H1 (cell line): ENCODE data around the gene FTSJ3. TPM values are rescaled to one million over a fixed set of nuclear protein-coding genes. Genes with fewer than 3 reads are reported as not detected.

Source experiments
- CTCF ChIA-PET: fragments of 300-600 bp; sonication (Branson Sonifier 250); formaldehyde crosslinking; loops from one replicate; lab custom pipeline; 2021; ENCODE audit not compliant: partially characterized antibody; lab: Charles Lee
- POLR2A ChIA-PET: fragments of 300-600 bp; sonication (Branson Sonifier 250); formaldehyde crosslinking; loops from one replicate; lab custom pipeline; 2021; ENCODE audit warnings: inconsistent platforms; ENCODE audit not compliant: partially characterized antibody; lab: Charles Lee
- DNase-seq, 2 experiments: peaks; one replicate each; pipeline versions ENCODE4 v3.0.0 to v3.0.0-alpha.2; 2010 to 2022; ENCODE audit warnings: low spot score in 2 of 2, low read depth in 1 of 2, mixed read lengths in 1 of 2
- FAIRE-seq: peaks from 2 replicates; lab custom pipeline; 2011; peaks lifted over from hg19 to GRCh38; lab: Jason Lieb, UNC
- H2AFZ ChIP-seq: 2 replicates; pipeline ENCODE4 v1.8.1; 2012; ENCODE audit warnings: low read length, inconsistent platforms
- H2AK5ac ChIP-seq: 2 replicates; pipeline ENCODE4 v1.6.1; 2013; ENCODE audit warnings: low read depth, low read length
- H2BK120ac ChIP-seq: replicated peaks from 2 replicates; pipeline ENCODE3; 2013; ENCODE audit warnings: low read depth, low read length, inconsistent platforms
- H2BK12ac ChIP-seq: 2 replicates; pipeline ENCODE4 v1.6.1; 2013; ENCODE audit warnings: low read depth, low read length
- H2BK15ac ChIP-seq: 2 replicates; pipeline ENCODE4 v1.6.1; 2013; ENCODE audit warnings: low read length
- H2BK20ac ChIP-seq: 2 replicates; pipeline ENCODE4 v1.6.1; 2013; ENCODE audit warnings: low read length
- H2BK5ac ChIP-seq: 2 replicates; pipeline ENCODE4 v1.6.1; 2013; ENCODE audit warnings: low read depth, low read length
- H3K14ac ChIP-seq: 2 replicates; pipeline ENCODE4 v1.6.1; 2013; ENCODE audit warnings: inconsistent platforms; ENCODE audit not compliant: insufficient read length
- H3K18ac ChIP-seq: 2 replicates; pipeline ENCODE4 v1.6.1; 2013; ENCODE audit warnings: low read length; ENCODE audit errors: extremely low read depth
- H3K23ac ChIP-seq: 2 replicates; pipeline ENCODE4 v1.6.1; 2013; ENCODE audit warnings: inconsistent platforms; ENCODE audit not compliant: insufficient read length
- H3K23me2 ChIP-seq: 2 replicates; pipeline ENCODE4 v1.6.1; 2013; ENCODE audit warnings: low read depth, low read length
- H3K27ac ChIP-seq: 2 replicates; pipeline ENCODE4 v1.6.1; 2011; ENCODE audit warnings: low read depth, low read length, inconsistent platforms
- H3K27me3 ChIP-seq, 4 experiments: replicated peaks in 1 of 4; 1 replicate in 1 of 4; 2 replicates in 3 of 4; pipeline versions ENCODE4 v1.6.1 to v1.8.1; 2011 to 2013; ENCODE audit warnings: low read length in 3 of 4, mild to moderate bottlenecking in 3 of 4, inconsistent platforms in 2 of 4, mixed read lengths in 2 of 4, moderate library complexity in 1 of 4; ENCODE audit not compliant: control insufficient read depth in 3 of 4, insufficient read depth in 3 of 4; ENCODE audit errors: extremely low read depth in 1 of 4
- H3K36me3 ChIP-seq, 4 experiments: 2 replicates each; pipeline versions ENCODE4 v1.6.1 to v1.8.1; 2011 to 2013; ENCODE audit warnings: mild to moderate bottlenecking in 4 of 4, low read length in 3 of 4, moderate library complexity in 2 of 4, control low read depth in 1 of 4, inconsistent platforms in 1 of 4; ENCODE audit not compliant: insufficient read depth in 4 of 4, control insufficient read depth in 2 of 4
- H3K4ac ChIP-seq: replicated peaks from 2 replicates; pipeline ENCODE3; 2013; ENCODE audit warnings: low read length, low read depth, mixed read lengths, inconsistent platforms; ENCODE audit not compliant: insufficient read length
- H3K4me1 ChIP-seq, 4 experiments: replicated peaks in 1 of 4; 1 replicate in 1 of 4; 2 replicates in 3 of 4; pipeline versions ENCODE4 v1.6.1 to v1.8.1; 2011 to 2013; ENCODE audit warnings: low read length in 3 of 4, inconsistent platforms in 2 of 4, mixed read lengths in 1 of 4; ENCODE audit not compliant: insufficient read depth in 4 of 4, control insufficient read depth in 3 of 4
- H3K4me2 ChIP-seq, 2 experiments: 2 replicates each; pipeline versions ENCODE4 v1.6.1 to v1.8.1; 2011 to 2013; ENCODE audit warnings: low read depth in 2 of 2, low read length in 2 of 2, control low read depth in 1 of 2, inconsistent platforms in 1 of 2, mild to moderate bottlenecking in 1 of 2; ENCODE audit not compliant: insufficient read depth in 1 of 2
- H3K4me3 ChIP-seq, 4 experiments: fragments of 200-600, 300-600 bp in 1 of 4; sonication (generic), shearing (Covaris generic), sonication (Bioruptor Twin) in 1 of 4; 2 replicates each; pipeline versions ENCODE4 v1.5.1 to v1.8.1; 2011 to 2016; ENCODE audit warnings: low read length in 4 of 4, low read depth in 3 of 4, control low read depth in 2 of 4, inconsistent platforms in 2 of 4, mild to moderate bottlenecking in 2 of 4, mixed read lengths in 1 of 4, moderate library complexity in 1 of 4; ENCODE audit not compliant: insufficient read depth in 2 of 4; ENCODE audit errors: extremely low read depth in 1 of 4
- H3K56ac ChIP-seq: replicated peaks from 2 replicates; pipeline ENCODE3; 2013; ENCODE audit warnings: low read depth, mild to moderate bottlenecking, mixed read lengths, low read length, inconsistent platforms; ENCODE audit not compliant: insufficient read length
- H3K79me1 ChIP-seq: 2 replicates; pipeline ENCODE4 v1.6.1; 2013; ENCODE audit warnings: low read depth, low read length, control low read depth
- H3K79me2 ChIP-seq, 2 experiments: 2 replicates each; pipeline versions ENCODE4 v1.6.1 to v1.8.1; 2012 to 2013; ENCODE audit warnings: low read length in 2 of 2, mild to moderate bottlenecking in 2 of 2, inconsistent platforms in 1 of 2; ENCODE audit not compliant: insufficient read depth in 2 of 2, control insufficient read depth in 1 of 2
- H3K9ac ChIP-seq, 4 experiments: replicated peaks in 1 of 4; 1 replicate in 1 of 4; 2 replicates in 3 of 4; pipeline versions ENCODE4 v1.6.1 to v1.8.1; 2011 to 2013; ENCODE audit warnings: low read depth in 3 of 4, low read length in 3 of 4, control low read depth in 2 of 4, mild to moderate bottlenecking in 2 of 4, moderate library complexity in 2 of 4, inconsistent platforms in 1 of 4; ENCODE audit errors: extremely low read depth in 1 of 4
- H3K9me3 ChIP-seq, 2 experiments: 2 replicates each; pipeline versions ENCODE4 v1.6.1 to v1.8.1; 2012 to 2013; ENCODE audit warnings: mild to moderate bottlenecking in 2 of 2, moderate library complexity in 2 of 2, control low read depth in 1 of 2, inconsistent platforms in 1 of 2, low read depth in 1 of 2, low read length in 1 of 2, mixed read lengths in 1 of 2; ENCODE audit not compliant: insufficient read depth in 2 of 2
- H4K20me1 ChIP-seq, 2 experiments: replicated peaks in 1 of 2; 2 replicates each; pipeline versions ENCODE3 to v1.8.1; 2011 to 2013; ENCODE audit warnings: inconsistent platforms in 2 of 2, low read length in 2 of 2, mild to moderate bottlenecking in 1 of 2; ENCODE audit not compliant: insufficient read depth in 2 of 2, control insufficient read depth in 1 of 2
- H4K5ac ChIP-seq: 2 replicates; pipeline ENCODE4 v1.6.1; 2013; ENCODE audit warnings: low read length, low read depth, mixed read lengths, inconsistent platforms; ENCODE audit not compliant: insufficient read length
- H4K8ac ChIP-seq: 2 replicates; pipeline ENCODE4 v1.8.0; 2013; ENCODE audit warnings: mild to moderate bottlenecking, moderate library complexity, low read length, inconsistent platforms; ENCODE audit not compliant: insufficient read depth; ENCODE audit errors: extremely low read depth
- H4K91ac ChIP-seq: replicated peaks from 2 replicates; pipeline ENCODE3; 2013; ENCODE audit warnings: low read length, mixed read lengths, inconsistent platforms; ENCODE audit not compliant: insufficient read length
- ASH2L ChIP-seq: fragments of 200-600, 300-600 bp; sonication (generic); IDR thresholded peaks from one replicate; pipeline ENCODE4 v1.7.1; 2017; ENCODE audit warnings: low read length
- CBX5 ChIP-seq: fragments of 300-800, 300-1000 bp; sonication (generic); IDR thresholded peaks from 2 replicates; pipeline ENCODE4 v1.7.1; 2016; ENCODE audit warnings: antibody characterized with exemption, low read length, low read depth
- CEBPB ChIP-seq: IDR thresholded peaks from 2 replicates; pipeline ENCODE4 v1.6.1; 2012; ENCODE audit warnings: low read depth, low read length
- CHD2 ChIP-seq: IDR thresholded peaks from 2 replicates; pipeline ENCODE4 v1.6.1; 2012; ENCODE audit warnings: low read length, improper control_type of control experiment
- POU5F1 ChIP-seq: IDR thresholded peaks from 2 replicates; pipeline ENCODE4 v1.6.1; 2011; ENCODE audit warnings: low read depth, mild to moderate bottlenecking, low read length, moderate library complexity
- SIRT6 ChIP-seq: IDR thresholded peaks from one replicate; pipeline ENCODE4 v1.7.1; 2012; ENCODE audit warnings: low read length, inconsistent platforms
- SP2 ChIP-seq: IDR thresholded peaks from 2 replicates; pipeline ENCODE4 v1.6.1; 2012; ENCODE audit warnings: mild to moderate bottlenecking, low read length, inconsistent platforms
- SRF ChIP-seq: IDR thresholded peaks from 2 replicates; pipeline ENCODE4 v1.6.1; 2011; ENCODE audit warnings: mild to moderate bottlenecking, low read depth, low read length, moderate library complexity
- WGBS, 2 experiments: shearing (Covaris generic) in 1 of 2; methylation state at CpG; one replicate each; pipeline versions ENCODE4 v1.1.6 to v1.1.7; 2013 to 2015; ENCODE audit warnings: low lambda C conversion rate in 2 of 2, mixed read lengths in 2 of 2, inconsistent platforms in 1 of 2, low coverage in 1 of 2, missing lambda C conversion rate in 1 of 2; ENCODE audit not compliant: insufficient replicate concordance in 2 of 2, insufficient coverage in 1 of 2, insufficient read length in 1 of 2; ENCODE audit errors: extremely low coverage in 1 of 2, missing lambda C conversion rate in 1 of 2; 5-methylcytosine and 5-hydroxymethylcytosine counted together
- polyA plus RNA-seq, 7 experiments: library from polyadenylated mRNA; depleted of rRNA in 3 of 7; stranded (reverse) in 5 of 7; unstranded in 2 of 7; fragments of >200 nt in 5 of 7; fragments of 200-250 nt in 2 of 7; gene quantifications; 1 replicate in 5 of 7; 2 replicates in 1 of 7; 4 replicates in 1 of 7; pipeline versions ENCODE4 v1.2.1 to v1.2.3, GENCODE V29; 2011 to 2013; ENCODE audit warnings: missing spikeins in 2 of 7, mixed read lengths in 2 of 7
- total RNA-seq: library from RNA; stranded (reverse); fragmentation: NEBNext Ultra II Directional; extraction: Animal tissue kit (Norgen Biotek cat#: 25700); gene quantifications from 2 replicates; pipeline ENCODE4 v1.2.1, GENCODE V29; 2021
- TF ChIP-seq, protein P1 (sequence below): IDR thresholded peaks from 2 replicates; pipeline ENCODE4 v1.6.1; 2012; ENCODE audit warnings: low read length, inconsistent platforms
- TF ChIP-seq, protein P2 (sequence below): IDR thresholded peaks from 2 replicates; pipeline ENCODE4 v1.6.1; 2012; ENCODE audit warnings: inconsistent platforms

The FTSJ3 gene
- total and polyA plus RNA-seq, 2 of the 8 experiments (the other 6 are each of a cell fraction or from before 2014, with no cell fraction given): 42.7 to 77.2 TPM

DNA sequence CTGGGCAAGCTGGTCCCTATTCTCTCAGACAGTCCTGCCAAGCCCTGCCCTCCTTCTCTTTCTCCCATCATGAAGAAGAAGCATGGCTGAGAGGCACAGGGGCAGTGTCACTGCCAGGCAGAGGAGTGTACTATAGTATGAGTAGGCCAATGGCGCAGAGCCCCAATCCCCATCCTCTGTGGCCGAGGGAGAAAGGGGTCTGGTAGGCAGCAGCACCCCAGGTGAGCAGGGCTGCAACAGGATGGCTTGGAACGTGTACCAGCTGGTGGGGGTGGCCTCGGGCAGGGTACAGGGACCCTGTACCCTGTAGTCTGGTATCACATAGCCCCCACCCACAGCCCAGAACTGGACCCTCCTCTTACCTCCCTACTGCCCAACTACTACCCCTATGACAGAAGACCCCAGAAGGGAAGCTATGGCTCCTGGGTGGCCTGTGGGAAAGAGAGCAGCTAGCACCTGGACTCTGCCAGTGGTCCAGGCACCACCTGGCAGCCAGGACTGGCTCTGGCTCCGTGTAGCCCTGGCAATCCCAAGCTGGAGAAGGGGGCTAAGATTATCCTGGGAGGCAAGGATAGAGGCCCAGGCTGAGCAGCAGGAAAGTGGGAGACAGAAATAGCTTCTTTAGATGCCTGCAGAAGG is 10.6 kb upstream of the FTSJ3 start:
- Histone ChIP-seq H3K4me1 (peaks cover 3 to 28% (median 26%) of the 10 kb centered on the region in 4 experiments), H2AFZ (no peak overlapping the region), H3K56ac (no peak overlapping the region), H3K27ac (0 out of 2 replicates have a peak overlapping the region, but pooled peaks have one; percentile 31), H3K14ac (no peak overlapping the region), H3K9me3 (no peaks in the 10 kb centered on the region), H2BK120ac (no peak overlapping the region), H2AK5ac (no peak overlapping the region), H3K23me2 (peaks cover 8% of the 10 kb centered on the region), H2BK5ac (peak overlapping the region; percentile 71), H3K4me2 (peak overlapping the region; percentile 5 to 54; a peak in 1 of 4 replicates), H3K27me3 (no peaks in the 10 kb centered on the region), H2BK15ac (peak overlapping the region; percentile 12; the same call in 1 of the 2 replicates), H4K20me1 (peaks cover 1 to 13% of the 10 kb centered on the region in 2 experiments), H2BK12ac (0 out of 2 replicates have a peak overlapping the region, but pooled peaks have one; percentile 29), H4K8ac (0 out of 2 replicates have a peak overlapping the region, but pooled peaks have one; percentile 40), H3K23ac (no peak overlapping the region), H3K79me1 (peaks cover 20% of the 10 kb centered on the region), H4K91ac (peak overlapping the region; percentile 48), H3K18ac (no peak overlapping the region), H3K4me3 (0 out of 8 replicates have a peak overlapping the region, but pooled peaks of 1 of the 4 experiments have one; percentile 19), H3K9ac (no peak overlapping the region), H3K4ac (no peak overlapping the region), H2BK20ac (no peak overlapping the region), H3K79me2 (peaks cover 11 to 42% of the 10 kb centered on the region in 2 experiments), H4K5ac (no peak overlapping the region), H3K36me3 (peaks cover 11 to 21% (median 17%) of the 10 kb centered on the region in 4 experiments)
- POLR2A ChIA-PET: interaction anchor here (0.6 to 32.3 kb wide), 9 partner anchors 11 to 308 kb away, joined by 3 to 593 read pairs (median 4); partner anchors contain the start of genes CCDC47, DDX42, FTSJ3 and LIMD2
- 83% methylated on average over 5 of the region's 5 CpGs; no CpG with 5 or more reads in 1 of the 2 experiments for WGBS, 2 experiments
- DNase-seq: no peak
- CTCF ChIA-PET: interaction anchor here (0.8 to 2.9 kb wide), 9 partner anchors 9 to 137 kb away, joined by 3 to 15 read pairs (median 5); no protein-coding TSS in a partner anchor
- FAIRE-seq: no peak
- no peak for TF ChIP-seq CEBPB
- TF ChIP-seq ASH2L: no peak
- TF ChIP-seq, protein P1, sequence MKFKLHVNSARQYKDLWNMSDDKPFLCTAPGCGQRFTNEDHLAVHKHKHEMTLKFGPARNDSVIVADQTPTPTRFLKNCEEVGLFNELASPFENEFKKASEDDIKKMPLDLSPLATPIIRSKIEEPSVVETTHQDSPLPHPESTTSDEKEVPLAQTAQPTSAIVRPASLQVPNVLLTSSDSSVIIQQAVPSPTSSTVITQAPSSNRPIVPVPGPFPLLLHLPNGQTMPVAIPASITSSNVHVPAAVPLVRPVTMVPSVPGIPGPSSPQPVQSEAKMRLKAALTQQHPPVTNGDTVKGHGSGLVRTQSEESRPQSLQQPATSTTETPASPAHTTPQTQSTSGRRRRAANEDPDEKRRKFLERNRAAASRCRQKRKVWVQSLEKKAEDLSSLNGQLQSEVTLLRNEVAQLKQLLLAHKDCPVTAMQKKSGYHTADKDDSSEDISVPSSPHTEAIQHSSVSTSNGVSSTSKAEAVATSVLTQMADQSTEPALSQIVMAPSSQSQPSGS: no peak
- TF ChIP-seq, protein P2, sequence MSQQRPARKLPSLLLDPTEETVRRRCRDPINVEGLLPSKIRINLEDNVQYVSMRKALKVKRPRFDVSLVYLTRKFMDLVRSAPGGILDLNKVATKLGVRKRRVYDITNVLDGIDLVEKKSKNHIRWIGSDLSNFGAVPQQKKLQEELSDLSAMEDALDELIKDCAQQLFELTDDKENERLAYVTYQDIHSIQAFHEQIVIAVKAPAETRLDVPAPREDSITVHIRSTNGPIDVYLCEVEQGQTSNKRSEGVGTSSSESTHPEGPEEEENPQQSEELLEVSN: no peak
- TF ChIP-seq SIRT6: no peak
- no peak for TF ChIP-seq SP2
- TF ChIP-seq SRF: no peak
- TF ChIP-seq CBX5: no peak
- TF ChIP-seq POU5F1: no peak
- no peak for TF ChIP-seq CHD2
